Measurements from ENCODE around the gene CRYGA.
"Not testable (repeated sequence)": the region's sequence is repeated elsewhere in the genome, so short reads cannot be mapped to it uniquely, and the experiment has no call there.

CRYGA gene

GRCh38 chr2:208156439-208156838, 7.0 kb downstream of the CRYGA start:
- ATAC-seq: no peak

- no peak for ATAC-seq
Observed at GRCh38 chr2:208153156-208153555, 10.2 kb downstream of the CRYGA start.

GRCh38 chr2:208150956-208151355, 12.4 kb downstream of the CRYGA start:
- ATAC-seq: no peak

GRCh38 chr2:208150094-208150493, 13.3 kb downstream of the CRYGA start:
- no peak for ATAC-seq

GRCh38 chr2:208148803-208149202, 14.6 kb downstream of the CRYGA start:
- no peak for ATAC-seq

- no peak for ATAC-seq
Observed at GRCh38 chr2:208147759-208148158, 15.6 kb downstream of the CRYGA start.

- ATAC-seq: no peak
Observed at GRCh38 chr2:208147008-208147407, 16.4 kb downstream of the CRYGA start.

GRCh38 chr2:208146006-208146405, 17.4 kb downstream of the CRYGA start, which contains the start of gene CRYGB:
Gene CRYGB, minus strand, starts transcription at chr2:208146158. Its CDS starts 38 bp downstream, at chr2:208146120.
- no peak for ATAC-seq

- ATAC-seq: no peak
Observed at GRCh38 chr2:208142925-208143799, 20.2 kb downstream of the CRYGA start.

- no peak for ATAC-seq
Observed at GRCh38 chr2:208142240-208142924, 21.0 kb downstream of the CRYGA start.

GRCh38 chr2:208139447-208139846, 23.9 kb downstream of the CRYGA start:
- no peak for ATAC-seq

GRCh38 chr2:208138334-208138733, 25.1 kb downstream of the CRYGA start:
- not testable (repeated sequence) for ATAC-seq

- no peak for ATAC-seq
Observed at GRCh38 chr2:208136716-208137094, 26.7 kb downstream of the CRYGA start.

- no peak for ATAC-seq
Observed at GRCh38 chr2:208135794-208136715, 27.3 kb downstream of the CRYGA start.

GRCh38 chr2:208134928-208135586, 28.3 kb downstream of the CRYGA start:
- ATAC-seq: no peak

GRCh38 chr2:208130712-208131110, 32.7 kb downstream of the CRYGA start:
- ATAC-seq: no peak

- ATAC-seq: no peak
Observed at GRCh38 chr2:208129744-208130711, 33.4 kb downstream of the CRYGA start, which contains the start of gene CRYGC. Gene CRYGC, minus strand, starts transcription at chr2:208129828. Its CDS starts 36 bp downstream, at chr2:208129792.

GRCh38 chr2:208128136-208128535, 35.3 kb downstream of the CRYGA start:
- no peak for ATAC-seq

GRCh38 chr2:208127090-208127489, 36.3 kb downstream of the CRYGA start:
- ATAC-seq: no peak

- no peak for ATAC-seq
Observed at GRCh38 chr2:208125251-208125650, 38.1 kb downstream of the CRYGA start.

Measured in activated CD4-positive, CD25-positive, alpha-beta regulatory T cell treated with anti-CD3 and anti-CD28 coated beads, Interleukin-2, amount 50 U/mL, for 24 hours (primary cell).